ENCODE measurements around the gene LCE3B. TPM values are rescaled to one million over a fixed set of nuclear protein-coding genes. Genes with fewer than 3 reads are reported as not detected.

Gene LCE3B, protein sequence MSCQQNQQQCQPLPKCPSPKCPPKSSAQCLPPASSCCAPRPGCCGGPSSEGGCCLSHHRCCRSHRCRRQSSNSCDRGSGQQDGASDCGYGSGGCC
- total RNA-seq = not detected
- not detected for polyA plus RNA-seq
- long read RNA-seq, donor 1 = 0 reads
- long read RNA-seq, donor 2 = 0 reads
- long read RNA-seq, donor 3 = 0 reads

DNA sequence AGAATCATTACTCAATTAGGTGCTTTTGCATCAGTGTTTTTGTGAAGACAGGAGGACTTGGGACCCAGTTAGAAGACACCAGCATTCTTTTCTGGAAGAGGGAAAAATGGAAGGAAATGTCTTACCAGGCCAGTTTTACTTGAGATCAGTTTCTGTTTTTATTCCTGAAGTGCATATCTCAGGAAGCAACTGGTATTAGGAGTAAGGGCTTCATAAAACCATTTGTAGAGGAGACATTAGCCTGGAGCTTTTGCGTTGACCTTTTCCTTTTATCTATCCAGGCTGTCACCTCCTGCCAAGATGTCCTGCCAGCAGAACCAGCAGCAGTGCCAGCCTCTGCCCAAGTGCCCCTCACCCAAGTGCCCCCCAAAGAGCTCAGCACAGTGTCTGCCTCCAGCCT is at the start of gene LCE3B:
LCE3B (plus strand) TSS at position 301 of the 400 bp plus-strand sequence; CDS start at position 301, 0 bp downstream.
- TF ChIP-seq CTCF (IDR thresholded peaks at IDR 0.05) = no peak
- Histone ChIP-seq H3K27me3 (peaks cover 0 to 22% (median 0%) of the 10 kb centered on the region in 7 donors), H3K27ac (no peak within 1 kb of the TSS), H3K4me3 (no peak within 1 kb of the TSS), H3K36me3 (no peaks in the 10 kb centered on the region), H3K4me1 (no peaks in the 10 kb centered on the region), H3K9me3 (peaks cover 0 to 13% (median 3%) of the 10 kb centered on the region in 11 donors)
- ATAC-seq = no peak
- intact Hi-C loops (cut with DNase I) = no loop called here
- WGBS, 2 donors = 82 to 95% methylated on average over 1 of the region's 1 CpG
- no peak for DNase-seq

DNA sequence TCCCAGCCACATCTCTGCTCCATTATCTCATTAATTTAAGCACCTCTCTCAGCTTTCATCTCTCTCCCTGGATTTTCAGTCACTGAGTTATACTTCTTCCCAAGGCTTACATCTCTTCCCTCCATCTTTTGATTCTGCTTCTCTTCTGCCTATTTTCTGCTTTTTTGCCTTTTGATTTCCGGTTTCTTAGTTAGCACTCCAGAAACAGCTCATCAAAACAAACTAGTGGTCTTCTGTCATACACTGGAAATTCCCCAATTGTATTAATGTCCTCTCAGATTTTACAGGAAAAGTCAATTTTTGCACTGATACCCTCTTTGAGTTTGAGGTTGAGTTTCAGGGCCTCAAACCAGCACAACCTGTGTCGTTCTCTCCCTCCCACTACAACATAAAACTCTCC is 48.5 kb upstream of the LCE3B start:
- ATAC-seq = no peak

DNA sequence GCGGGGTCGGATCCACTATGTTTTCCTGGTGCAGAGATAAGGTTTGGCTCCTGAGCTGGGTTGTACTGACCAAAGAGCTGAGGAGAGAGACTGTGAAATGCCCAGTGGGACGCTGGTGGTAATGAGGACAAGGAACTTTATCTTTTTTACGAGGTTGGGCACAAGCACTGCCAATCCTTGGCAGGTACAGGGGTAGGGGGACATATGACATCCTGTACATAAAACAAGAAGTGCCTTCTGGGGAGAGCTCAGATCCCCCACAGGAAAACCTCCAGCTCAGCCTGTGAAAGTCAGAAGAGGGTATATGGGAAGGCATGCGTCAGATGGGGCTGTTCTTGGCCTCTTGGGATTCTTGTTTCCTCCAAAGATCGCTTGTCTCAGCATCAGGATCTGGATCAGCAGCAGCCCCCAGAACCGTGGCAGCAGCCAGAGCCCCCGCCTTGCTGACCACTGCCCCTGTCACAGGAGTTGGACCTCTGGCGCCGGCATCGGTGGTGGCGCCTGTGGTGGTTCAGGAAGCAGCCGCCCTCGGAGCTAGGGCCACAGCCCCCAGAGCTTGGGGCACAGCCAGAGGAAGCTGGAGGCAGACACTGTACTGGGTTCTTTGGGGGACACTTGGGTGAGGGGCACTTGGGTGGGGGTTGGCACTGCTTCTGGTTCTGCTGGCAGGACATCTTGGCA is 47.9 kb upstream of the LCE3B start:
- Histone ChIP-seq H3K9me3 (peaks cover 0 to 31% (median 12%) of the 10 kb centered on the region in 11 donors), H3K27me3 (no peaks in the 10 kb centered on the region), H3K36me3 (no peaks in the 10 kb centered on the region), H3K4me3 (no peak overlapping the region), H3K27ac (no peak overlapping the region), H3K4me1 (no peaks in the 10 kb centered on the region)
- intact Hi-C loops (cut with DNase I) = no loop called here
- ATAC-seq (no peak), DNase-seq (no peak)
- WGBS, 2 donors = 74 to 83% methylated on average over 14 of the region's 14 CpGs
- TF ChIP-seq CTCF (IDR thresholded peaks at IDR 0.05) = no peak

More for the DNA sequence above, 48.5 kb upstream of the LCE3B start:
- intact Hi-C loops (cut with DNase I) = no loop called here
- Histone ChIP-seq H3K36me3 (no peaks in the 10 kb centered on the region), H3K27ac (no peak overlapping the region), H3K4me3 (no peak overlapping the region), H3K9me3 (peaks cover 0 to 26% (median 9%) of the 10 kb centered on the region in 11 donors), H3K27me3 (no peaks in the 10 kb centered on the region), H3K4me1 (no peaks in the 10 kb centered on the region)
- DNase-seq = no peak
- no peak for TF ChIP-seq CTCF (IDR thresholded peaks at IDR 0.05)
- WGBS, 2 donors = 64 to 65% methylated on average over 2 of the region's 2 CpGs

- TF ChIP-seq CTCF (IDR thresholded peaks at IDR 0.05) = no peak
- H3K36me3 ChIP-seq = no peaks in the 10 kb centered on the region
- WGBS, 2 donors = 57 to 77% methylated on average over 1 of the region's 1 CpG
- H3K9me3 ChIP-seq = peaks cover 0 to 31% (median 12%) of the 10 kb centered on the region in 11 donors
- no peak within 1 kb of the TSS for H3K27ac ChIP-seq
- no peak for DNase-seq
- peaks cover 0 to 3% (median 0%) of the 10 kb centered on the region in 7 donors for H3K27me3 ChIP-seq
- H3K4me1 ChIP-seq = no peaks in the 10 kb centered on the region
- intact Hi-C loops (cut with DNase I) = no loop called here
- no peak for ATAC-seq
- no peak within 1 kb of the TSS for H3K4me3 ChIP-seq
These were observed 46.9 kb upstream of the LCE3B start, which contains the start of gene LCE3E for GRCh38 chr1:152566681-152567080. Gene LCE3E (minus strand): TSS chr1:152566780. CDS start chr1:152566208, 572 bp downstream.

Measured in heart right ventricle (tissue), 16 donors.